Thymus (tissue), 11 donors: Measurements from ENCODE around the gene DCTN2. TPM values are rescaled to one million over a fixed set of nuclear protein-coding genes. Genes with fewer than 3 reads are reported as not detected.
"Not testable (repeated sequence)": the region's sequence is repeated elsewhere in the genome, so short reads cannot be mapped to it uniquely, and the experiment has no call there.

Source experiments
- DNase-seq, 9 donors: peaks; one replicate each; pipeline ENCODE4 v3.0.0-alpha.2; 2013; ENCODE audit warnings: low spot score in 9 of 9, low read depth in 6 of 9, missing footprints in 1 of 9
- H3K27ac ChIP-seq, 2 donors: one replicate each; pipeline ENCODE4 v1.5.1; 2013; ENCODE audit warnings: control low read depth in 1 of 2, low read depth in 1 of 2, low read length in 1 of 2, mild to moderate bottlenecking in 1 of 2, moderate library complexity in 1 of 2
- H3K27me3 ChIP-seq, 2 donors: one replicate each; pipeline ENCODE4 v1.5.1; 2013; ENCODE audit warnings: low read length in 1 of 2; ENCODE audit not compliant: control insufficient read depth in 2 of 2, insufficient read depth in 1 of 2
- H3K36me3 ChIP-seq, 2 donors: one replicate each; pipeline ENCODE4 v1.5.1; 2013; ENCODE audit warnings: low read length in 1 of 2, mild to moderate bottlenecking in 1 of 2, moderate library complexity in 1 of 2; ENCODE audit not compliant: control insufficient read depth in 2 of 2, insufficient read depth in 2 of 2
- H3K4me1 ChIP-seq, 2 donors: one replicate each; pipeline ENCODE4 v1.5.1; 2013; ENCODE audit warnings: low read length in 2 of 2; ENCODE audit not compliant: control insufficient read depth in 2 of 2, insufficient read depth in 2 of 2
- H3K4me3 ChIP-seq, 2 donors: one replicate each; pipeline ENCODE4 v1.5.1; 2013; ENCODE audit warnings: low read length in 2 of 2, control low read depth in 1 of 2, mild to moderate bottlenecking in 1 of 2
- H3K9me3 ChIP-seq, 2 donors: one replicate each; pipeline ENCODE4 v1.5.1; 2013; ENCODE audit warnings: low read length in 1 of 2, mild to moderate bottlenecking in 1 of 2; ENCODE audit not compliant: control insufficient read depth in 2 of 2, insufficient read depth in 1 of 2
- WGBS: extraction: QIAGEN DNeasy Blood & Tissue Kit; methylation state at CpG from one replicate; pipeline ENCODE4 v1.1.7; 2013; 5-methylcytosine and 5-hydroxymethylcytosine counted together
- polyA plus RNA-seq: library from polyadenylated mRNA; stranded (reverse); fragments of 200-250 nt; gene quantifications from one replicate; pipeline ENCODE4 v1.2.3, GENCODE V29; 2013
- total RNA-seq: library from RNA; stranded (reverse); fragments of 120-200 nt; gene quantifications from one replicate; pipeline ENCODE4 v1.2.4, GENCODE V29; 2013
- donor health status: healthy.

Gene DCTN2
- total and polyA plus RNA-seq, 2 donors = 56.4 to 79.7 TPM

DNA sequence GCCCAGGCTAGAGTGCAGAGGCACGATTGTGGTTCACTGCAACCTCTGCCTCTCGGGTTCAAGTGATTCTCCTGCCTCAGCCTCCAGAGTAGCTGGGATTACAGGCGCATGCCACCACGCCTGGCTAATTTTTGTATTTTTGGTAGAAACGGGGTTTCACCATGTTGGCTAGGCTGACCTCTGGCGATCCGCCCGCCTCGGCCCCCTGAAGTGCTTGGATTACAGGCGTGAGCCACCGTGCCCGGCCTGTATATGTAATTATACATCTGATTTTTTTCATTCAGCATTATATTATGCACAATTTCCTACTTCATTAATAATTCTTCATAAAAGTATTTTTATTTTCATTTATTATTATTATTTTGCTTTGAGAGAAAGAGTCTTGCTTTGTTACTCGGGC, 23.4 kb upstream of the DCTN2 start:
- H3K9me3 ChIP-seq, H3K27ac ChIP-seq, H3K36me3 ChIP-seq, DNase-seq, H3K4me1 ChIP-seq, H3K4me3 ChIP-seq: not testable (repeated sequence)
- peaks cover 0 to 31% of the 10 kb centered on the region in 2 donors for H3K27me3 ChIP-seq
- WGBS = 94% methylated on average over 13 of the region's 13 CpGs

DNA sequence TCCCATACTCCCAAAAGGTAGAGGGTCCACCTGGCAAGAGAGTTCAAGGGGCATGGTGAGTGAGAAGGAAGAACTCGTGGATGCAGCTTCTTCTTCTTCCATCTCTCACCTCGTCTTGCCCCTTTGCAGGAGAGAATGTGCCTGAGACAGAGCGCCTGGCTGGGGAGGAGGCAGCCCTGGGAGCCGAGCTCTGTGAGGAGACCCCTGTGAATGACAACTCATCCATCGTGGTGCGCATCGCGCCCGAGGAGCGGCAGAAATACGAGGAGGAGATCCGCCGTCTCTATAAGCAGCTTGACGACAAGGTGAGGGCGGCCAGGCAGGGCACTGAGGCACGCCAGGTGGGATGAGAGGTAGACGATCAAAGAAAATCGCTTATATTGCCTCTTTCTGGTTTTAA, 22.9 kb upstream of the DCTN2 start:
- Histone ChIP-seq H3K9me3 (no peaks in the 10 kb centered on the region), H3K4me1 (no peaks in the 10 kb centered on the region), H3K36me3 (no peaks in the 10 kb centered on the region), H3K27me3 (peaks cover 0 to 27% of the 10 kb centered on the region in 2 donors), H3K27ac (no peak overlapping the region), H3K4me3 (no peak overlapping the region)
- no peak for DNase-seq
- WGBS = 95% methylated on average over 18 of the region's 18 CpGs

DNA sequence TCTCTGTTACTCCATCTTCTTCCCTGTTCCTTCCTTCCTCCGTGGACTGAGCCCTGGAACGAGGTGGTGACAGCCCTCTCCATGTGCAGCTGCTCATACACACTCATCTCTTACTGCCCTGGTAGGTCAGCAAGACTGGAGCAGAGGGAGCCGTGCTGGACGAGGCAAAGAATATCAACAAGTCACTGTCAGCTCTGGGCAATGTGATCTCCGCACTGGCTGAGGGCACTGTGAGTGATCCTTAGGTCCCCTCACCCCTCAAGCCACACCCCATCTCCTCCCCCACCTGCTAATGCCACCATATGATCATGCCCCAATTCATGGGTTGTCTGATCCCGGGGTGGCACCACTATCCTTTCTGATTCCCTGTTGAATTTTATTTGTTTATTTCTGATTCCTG, 21.8 kb upstream of the DCTN2 start:
- no peaks in the 10 kb centered on the region for H3K9me3 ChIP-seq
- DNase-seq = no peak
- H3K36me3 ChIP-seq = no peaks in the 10 kb centered on the region
- no peak overlapping the region for H3K4me3 ChIP-seq
- no peak overlapping the region for H3K27ac ChIP-seq
- peaks cover 0 to 34% of the 10 kb centered on the region in 2 donors for H3K27me3 ChIP-seq
- no peaks in the 10 kb centered on the region for H3K4me1 ChIP-seq
- 94% methylated on average over 6 of the region's 6 CpGs for WGBS

DNA sequence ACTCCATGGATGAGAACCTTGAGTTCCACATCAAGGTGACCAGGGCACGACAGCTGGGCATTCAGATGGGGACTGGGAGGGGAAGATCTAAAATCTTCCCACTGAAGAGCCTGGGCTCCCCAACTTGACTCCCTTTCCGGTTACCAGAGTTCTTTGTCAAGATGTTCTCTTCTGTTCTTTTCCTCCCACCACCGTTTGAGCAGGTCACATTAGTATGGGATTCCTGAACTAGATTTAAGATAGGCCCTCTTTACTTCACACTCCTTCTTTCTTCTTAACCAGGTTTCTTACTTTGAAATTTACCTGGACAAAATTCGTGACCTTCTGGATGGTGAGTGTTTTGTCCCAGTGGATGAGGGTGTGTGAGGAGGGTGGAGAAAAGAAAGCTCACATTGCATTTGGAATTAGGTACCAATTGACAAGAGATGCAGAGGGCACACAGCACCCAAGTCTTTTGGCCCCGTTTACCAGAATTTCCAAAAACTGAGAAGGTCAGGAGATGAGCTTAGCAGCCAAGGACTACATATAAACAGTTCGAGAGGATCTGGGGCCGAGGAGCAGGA, 17.3 kb upstream of the DCTN2 start:
- Histone ChIP-seq H3K36me3 (no peaks in the 10 kb centered on the region), H3K4me1 (no peaks in the 10 kb centered on the region), H3K27ac (no peak overlapping the region), H3K9me3 (no peaks in the 10 kb centered on the region), H3K4me3 (no peak overlapping the region), H3K27me3 (peaks cover 0 to 29% of the 10 kb centered on the region in 2 donors)
- WGBS = 94% methylated on average over 7 of the region's 7 CpGs
- DNase-seq = no peak

DNA sequence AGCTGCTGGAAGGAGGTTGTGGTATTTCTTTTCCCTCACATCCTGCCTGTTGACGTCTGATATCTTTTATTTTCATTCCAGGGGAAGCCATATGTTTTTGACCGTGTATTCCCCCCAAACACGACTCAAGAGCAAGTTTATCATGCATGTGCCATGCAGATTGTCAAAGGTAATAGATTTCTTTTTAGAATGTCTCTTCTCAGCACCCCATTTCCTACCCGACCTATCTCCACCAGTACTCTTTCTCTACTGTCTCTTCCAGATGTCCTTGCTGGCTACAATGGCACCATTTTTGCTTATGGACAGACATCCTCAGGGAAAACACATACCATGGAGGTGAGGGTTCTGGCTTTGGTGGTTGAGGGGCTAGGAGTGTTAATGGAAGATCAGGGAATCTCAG, 16.4 kb upstream of the DCTN2 start:
- Histone ChIP-seq H3K27me3 (peaks cover 0 to 24% of the 10 kb centered on the region in 2 donors), H3K4me3 (no peak overlapping the region), H3K36me3 (no peaks in the 10 kb centered on the region), H3K9me3 (no peaks in the 10 kb centered on the region), H3K27ac (no peak overlapping the region), H3K4me1 (no peaks in the 10 kb centered on the region)
- DNase-seq = no peak
- WGBS = 19% methylated on average over 4 of the region's 4 CpGs

DNA sequence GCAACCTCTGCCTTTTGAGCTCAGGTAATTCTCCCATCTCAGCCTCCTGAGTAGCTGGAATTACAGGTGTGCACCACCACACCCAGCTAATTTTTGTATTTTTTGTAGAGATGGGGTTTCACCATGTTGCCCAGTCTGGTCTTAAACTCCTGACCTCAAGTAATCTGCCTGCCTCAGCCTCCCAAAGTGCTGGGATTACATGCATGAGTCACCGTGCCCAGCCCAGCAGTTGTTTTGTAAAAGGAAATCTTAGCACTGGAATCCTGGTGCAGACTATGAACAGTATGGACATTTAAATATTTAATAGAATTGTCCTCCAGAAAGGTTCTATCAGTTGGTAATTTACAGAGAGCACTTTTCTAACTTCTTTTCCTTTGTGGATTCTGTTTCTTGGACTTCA, 14.1 kb upstream of the DCTN2 start:
- peaks cover 0 to 24% of the 10 kb centered on the region in 2 donors for H3K27me3 ChIP-seq
- not testable (repeated sequence) for H3K9me3 ChIP-seq, H3K4me3 ChIP-seq, H3K27ac ChIP-seq, H3K4me1 ChIP-seq, H3K36me3 ChIP-seq, DNase-seq
- WGBS = 97% methylated on average over 1 of the region's 1 CpG

DNA sequence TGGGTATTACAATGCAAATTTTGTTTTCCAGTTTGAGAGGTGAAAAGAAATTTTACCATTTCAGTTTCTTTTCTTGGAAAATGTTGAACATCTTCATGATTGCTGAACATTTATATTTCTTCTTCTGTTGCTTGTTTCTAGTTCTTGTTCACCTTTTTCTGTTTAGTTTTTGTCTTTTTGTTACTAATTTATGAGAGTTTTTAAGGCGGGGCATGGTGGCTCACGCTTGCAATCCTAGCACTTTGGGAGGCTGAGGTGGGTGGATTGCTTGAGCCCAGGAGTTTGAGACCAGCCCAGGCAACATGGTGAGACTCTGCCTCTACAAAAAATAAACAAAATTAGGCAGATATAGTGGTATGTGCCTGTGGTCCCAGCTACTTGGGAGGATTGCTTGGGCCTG, 13.5 kb upstream of the DCTN2 start:
- no peak for DNase-seq
- Histone ChIP-seq H3K36me3 (no peaks in the 10 kb centered on the region), H3K27me3 (peaks cover 0 to 24% of the 10 kb centered on the region in 2 donors), H3K4me3 (no peak overlapping the region), H3K9me3 (no peaks in the 10 kb centered on the region), H3K27ac (no peak overlapping the region), H3K4me1 (no peaks in the 10 kb centered on the region)
- WGBS = 94% methylated on average over 2 of the region's 2 CpGs

DNA sequence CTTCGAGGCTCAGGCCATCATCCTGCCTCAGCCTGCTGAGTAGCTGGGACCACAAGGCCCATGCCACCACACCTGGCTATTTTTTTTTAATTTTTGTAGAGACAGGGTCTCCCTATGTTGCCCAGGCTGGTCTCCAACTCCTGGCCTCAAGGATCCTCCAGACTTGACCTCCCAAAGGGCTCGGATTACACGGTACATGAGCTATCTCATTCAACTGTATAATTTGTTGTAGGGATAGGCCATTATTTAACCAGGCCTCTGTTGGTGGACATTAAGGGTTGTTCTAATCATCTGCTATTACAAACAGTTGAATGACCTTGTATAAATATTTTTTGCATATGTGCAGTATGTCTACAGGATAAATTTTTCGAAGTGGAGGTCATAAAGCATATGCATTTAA, 11.9 kb upstream of the DCTN2 start:
- 92% methylated on average over 4 of the region's 4 CpGs for WGBS
- DNase-seq = no peak
- peaks cover 0 to 2% of the 10 kb centered on the region in 2 donors for H3K9me3 ChIP-seq
- no peaks in the 10 kb centered on the region for H3K4me1 ChIP-seq
- no peak overlapping the region for H3K27ac ChIP-seq
- no peak overlapping the region for H3K4me3 ChIP-seq
- no peaks in the 10 kb centered on the region for H3K36me3 ChIP-seq
- H3K27me3 ChIP-seq = peaks cover 0 to 28% of the 10 kb centered on the region in 2 donors

DNA sequence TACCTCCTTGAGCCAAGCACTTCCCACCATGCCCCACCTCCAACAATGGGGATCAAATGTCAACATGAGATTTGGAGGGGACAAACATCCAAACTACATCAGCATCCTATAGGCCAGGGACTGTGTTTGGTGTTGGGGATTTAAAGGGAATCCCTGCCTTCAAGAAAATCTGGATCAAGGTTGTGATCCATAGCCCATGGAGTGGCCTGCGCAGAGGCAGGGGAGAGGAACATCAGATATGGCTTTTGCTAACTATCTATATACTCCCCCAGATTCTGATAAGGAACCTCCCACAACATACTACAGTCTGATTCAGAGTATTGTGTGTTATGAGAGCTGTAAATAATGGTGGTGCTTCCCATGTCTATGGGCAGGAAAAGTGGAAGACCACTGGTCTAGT, 7.9 kb upstream of the DCTN2 start:
- DNase-seq = no peak
- H3K27ac ChIP-seq = no peak overlapping the region

More for the DNA sequence above, 7.9 kb upstream of the DCTN2 start:
- Histone ChIP-seq H3K27me3 (peaks cover 4 to 51% of the 10 kb centered on the region in 2 donors), H3K9me3 (peaks cover 0 to 2% of the 10 kb centered on the region in 2 donors), H3K4me1 (peaks cover 3 to 5% of the 10 kb centered on the region in 2 donors), H3K36me3 (no peaks in the 10 kb centered on the region), H3K4me3 (no peak overlapping the region)
- WGBS = 98% methylated on average over 1 of the region's 1 CpG
